22Rv1 (cell line): ENCODE data around the gene ZC3H13.

Experiments used
- H3K27ac ChIP-seq: fragments of 450-650 bp; 2 replicates; pipeline ENCODE4 v1.5.1; 2017
- CTCF ChIP-seq: fragments of 450-650 bp; IDR thresholded peaks from 2 replicates; pipeline ENCODE4 v1.5.1; 2017; ENCODE audit warnings: mild to moderate bottlenecking
- ZFX ChIP-seq: fragments of 450-650 bp; IDR thresholded peaks from 2 replicates; pipeline ENCODE4 v1.6.1; 2017; ENCODE audit warnings: antibody characterized with exemption, borderline replicate concordance

ZC3H13 gene

GRCh38 chr13:46045424-46045823 lies 7.1 kb downstream of the ZC3H13 start:
- TF ChIP-seq ZFX (no peak), CTCF (no peak)
- H3K27ac ChIP-seq: no peak overlapping the region

GRCh38 chr13:46043647-46044046 lies 8.9 kb downstream of the ZC3H13 start:
- no peak overlapping the region for H3K27ac ChIP-seq
- TF ChIP-seq CTCF (no peak), ZFX (no peak)

GRCh38 chr13:46041419-46041839 lies 11.1 kb downstream of the ZC3H13 start:
- H3K27ac ChIP-seq: no peak overlapping the region
- no peak for TF ChIP-seq ZFX
- TF ChIP-seq CTCF: no peak

GRCh38 chr13:46040763-46041162 lies 11.8 kb downstream of the ZC3H13 start:
- no peak overlapping the region for H3K27ac ChIP-seq
- no peak for TF ChIP-seq CTCF
- no peak for TF ChIP-seq ZFX

- H3K27ac ChIP-seq: no peak overlapping the region
- TF ChIP-seq ZFX (no peak), CTCF (no peak)
These were observed 12.9 kb downstream of the ZC3H13 start for GRCh38 chr13:46039411-46040182.

- TF ChIP-seq ZFX: no peak
- no peak for TF ChIP-seq CTCF
These were observed 14.2 kb downstream of the ZC3H13 start for GRCh38 chr13:46038296-46038695.

GRCh38 chr13:46035066-46035465 lies 17.5 kb downstream of the ZC3H13 start:
- TF ChIP-seq ZFX (no peak), CTCF (no peak)
- no peak overlapping the region for H3K27ac ChIP-seq

More at GRCh38 chr13:46038296-46038695, 14.2 kb downstream of the ZC3H13 start:
- H3K27ac ChIP-seq: no peak overlapping the region
